NCI-H128 (cell line): ENCODE results near the gene L3HYPDH.

Experiments used
- DNase-seq: peaks from one replicate; lab custom pipeline; 2025; ENCODE audit not compliant: unreplicated experiment; lab: John Stamatoyannopoulos, UW

Gene L3HYPDH

DNA sequence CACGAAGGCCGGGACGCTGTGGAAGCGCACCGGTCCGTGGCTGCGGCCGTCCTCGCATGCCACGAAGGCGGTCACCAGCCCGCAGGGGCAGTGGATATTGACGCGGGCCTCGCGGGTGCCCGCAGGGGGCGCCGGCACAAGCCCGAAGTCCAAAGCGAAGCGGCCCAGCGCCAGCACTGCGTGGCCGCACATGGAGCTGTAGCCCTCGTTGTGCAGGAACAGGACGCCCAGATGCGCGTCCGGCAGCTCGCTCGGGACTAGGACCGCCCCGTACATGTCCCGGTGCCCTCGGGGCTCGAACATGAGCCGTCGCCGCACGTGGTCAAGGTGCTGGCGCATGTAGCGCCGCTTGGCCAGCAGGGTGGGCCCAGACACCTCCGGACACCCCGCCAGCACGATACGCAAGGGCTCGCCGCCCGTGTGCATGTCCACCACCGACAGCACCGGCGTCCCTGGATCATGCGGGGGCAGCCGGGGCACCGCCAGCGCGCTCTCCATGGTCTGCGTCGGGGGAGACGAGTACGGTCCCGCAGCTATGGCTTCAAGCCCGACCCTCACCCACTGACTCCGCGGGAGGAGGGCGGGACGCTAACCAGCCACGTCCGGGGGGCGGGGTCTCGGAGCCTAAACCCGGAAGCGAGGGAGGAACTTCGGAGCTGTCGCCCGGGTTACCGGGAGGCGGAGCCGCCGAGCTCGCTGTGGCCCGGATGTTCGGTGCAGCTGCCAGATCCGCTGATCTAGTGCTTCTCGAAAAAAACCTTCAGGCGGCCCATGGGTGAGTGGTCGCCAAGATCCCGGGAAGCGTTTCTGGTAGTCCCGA is at the start of gene L3HYPDH, which contains the start of gene JKAMP:
Gene L3HYPDH (minus strand): TSS at position 590 of the 820 bp plus-strand sequence. CDS start 92 bp downstream, at position 498.
Gene JKAMP (plus strand): TSS at position 699 of the 820 bp plus-strand sequence. CDS start 73 bp downstream, at position 772.
- peak; percentile 97 for DNase-seq

DNA sequence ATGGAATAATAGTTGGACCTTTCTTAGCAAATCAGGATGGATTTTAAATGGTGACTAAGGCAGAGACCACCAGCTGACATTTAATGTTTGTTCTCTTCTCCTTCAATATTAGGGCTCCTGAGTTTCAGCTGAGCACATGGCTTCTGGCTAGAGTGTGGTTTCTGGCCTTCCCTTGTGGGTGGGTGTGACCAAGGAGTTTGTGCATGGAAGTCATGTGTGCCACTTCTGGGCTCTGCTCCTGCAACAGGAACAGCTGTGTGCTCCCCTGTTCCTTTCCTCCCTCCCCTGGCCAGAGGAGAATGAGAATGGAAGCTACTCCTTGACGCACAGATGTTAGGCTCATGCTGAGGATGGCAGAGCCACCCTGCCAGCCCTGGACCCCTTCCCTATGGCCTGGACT is 48.2 kb upstream of the L3HYPDH start:
- DNase-seq = no peak

DNA sequence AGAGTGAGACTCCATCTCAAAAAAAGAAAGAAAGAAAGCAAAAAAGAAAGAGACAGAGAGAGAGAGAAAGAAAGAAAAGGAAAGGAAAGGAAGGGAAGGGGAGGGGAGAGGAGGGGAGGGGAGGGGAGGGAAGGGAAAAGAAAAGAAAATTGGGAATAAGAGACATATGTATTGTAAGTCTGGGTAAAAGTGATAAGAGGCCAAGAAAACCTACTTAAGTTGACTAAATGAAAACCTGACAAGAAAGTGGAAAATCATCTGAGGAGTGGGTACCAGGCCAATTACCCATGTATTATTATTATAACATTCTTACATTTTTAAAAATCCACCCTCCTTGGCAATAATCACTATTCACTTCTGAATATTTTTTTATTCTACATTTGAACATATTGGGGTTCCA is 46.1 kb upstream of the L3HYPDH start:
- DNase-seq = no peak

DNA sequence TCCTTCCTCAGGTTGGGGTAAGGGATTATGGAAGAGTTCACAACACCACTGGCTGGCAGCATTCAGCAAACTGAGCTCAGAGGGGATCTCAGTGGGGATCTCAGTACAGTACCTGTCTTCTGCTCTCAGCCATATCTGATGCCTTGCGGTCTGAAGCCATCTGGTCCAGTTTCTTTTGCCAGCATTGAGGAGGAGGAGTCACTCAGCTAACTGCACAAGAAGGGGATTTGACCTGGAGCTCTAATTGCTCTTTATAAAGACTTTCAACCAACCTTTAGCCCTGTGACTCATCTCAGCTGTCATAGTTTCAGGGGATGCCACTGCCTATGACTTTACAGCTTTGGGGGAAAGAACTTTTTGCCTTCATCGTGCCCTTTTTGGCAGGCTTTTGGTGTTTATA is 45.0 kb upstream of the L3HYPDH start:
- DNase-seq = no peak

DNA sequence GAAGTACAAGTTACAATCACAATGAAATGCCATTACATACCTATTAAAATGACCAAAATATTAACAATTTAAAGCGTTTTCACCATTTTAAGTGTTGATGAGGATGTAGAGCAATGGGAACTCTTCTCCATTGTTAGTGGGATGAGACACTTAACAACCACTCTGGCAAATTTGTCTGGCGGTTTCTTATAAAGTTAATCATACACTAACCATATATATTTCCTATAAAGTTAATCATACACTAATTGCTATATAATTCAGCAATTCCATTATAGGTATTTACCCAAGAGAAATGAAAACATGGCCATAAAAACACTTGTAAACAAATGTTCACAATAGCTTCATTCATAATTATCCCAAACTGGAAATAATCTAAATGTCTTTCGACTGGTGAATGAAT is 36.0 kb upstream of the L3HYPDH start:
- no peak for DNase-seq

DNA sequence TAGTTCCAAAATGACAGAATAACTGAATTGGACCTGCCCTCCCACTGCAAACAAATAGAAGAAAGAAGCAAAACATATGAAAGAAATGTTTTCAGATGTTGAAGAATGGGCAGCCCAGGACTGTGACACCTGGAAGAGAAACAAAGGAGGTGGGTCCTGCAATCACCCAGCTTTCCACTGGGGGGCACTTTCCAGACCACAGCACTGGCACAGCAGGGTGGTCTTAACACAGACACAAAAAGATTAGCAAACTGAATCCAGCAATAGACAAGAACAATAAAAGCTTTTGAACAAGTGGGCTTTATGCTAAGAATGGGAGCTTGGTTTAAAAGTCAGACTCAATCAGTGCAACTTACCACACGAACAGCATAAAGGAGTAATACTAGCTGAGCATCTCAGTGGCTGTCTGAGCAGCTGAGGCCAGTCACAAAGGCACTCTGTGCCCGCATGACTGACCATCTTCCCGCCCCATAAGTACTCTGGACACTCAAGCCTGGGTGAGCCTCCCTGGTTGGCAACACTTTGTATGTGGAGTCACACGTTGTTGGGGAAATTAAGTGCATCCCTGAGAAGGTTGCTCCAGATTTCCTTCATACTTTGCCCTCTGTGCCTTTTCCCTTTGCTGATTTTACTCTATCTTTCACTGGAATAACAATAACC is 27.8 kb upstream of the L3HYPDH start:
- no peak for DNase-seq

DNA sequence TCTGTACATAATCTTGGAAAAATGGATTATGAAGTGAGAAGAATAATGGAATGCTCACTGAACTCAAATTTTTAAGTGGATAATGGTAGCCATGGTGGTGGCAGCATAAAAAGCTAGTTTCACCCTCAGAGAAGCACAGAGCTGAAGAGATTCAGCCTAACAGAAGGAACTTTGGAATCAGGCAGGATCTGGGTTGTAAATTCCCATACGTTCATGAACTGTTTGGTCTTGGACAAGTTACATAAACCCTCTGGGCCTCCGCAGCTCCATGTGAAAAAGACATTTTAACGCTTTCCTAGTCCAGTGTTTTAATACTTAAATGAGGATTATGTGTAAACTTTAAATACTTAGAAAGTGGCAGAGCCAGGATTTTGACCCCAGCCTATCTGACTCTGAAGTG is 26.8 kb upstream of the L3HYPDH start:
- DNase-seq = no peak

DNA sequence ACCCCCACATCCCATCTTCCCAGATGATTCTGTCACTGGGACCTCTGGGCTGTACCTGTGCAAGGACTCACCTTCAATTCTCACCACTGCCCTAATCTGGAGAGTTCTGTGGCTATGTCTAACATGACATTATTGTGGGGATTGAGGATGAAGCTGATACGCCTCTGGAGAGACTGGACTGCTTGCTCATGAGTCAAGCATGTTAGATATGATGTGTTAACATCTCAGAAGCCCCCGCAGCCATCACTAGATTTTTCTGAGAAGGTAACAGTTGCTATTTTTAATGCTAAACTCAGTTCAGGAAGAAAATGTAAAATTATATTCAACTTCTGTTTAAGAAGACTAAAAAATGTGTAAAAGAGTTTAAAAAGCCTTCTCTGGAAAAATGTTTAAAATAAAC is 25.8 kb upstream of the L3HYPDH start:
- no peak for DNase-seq

DNA sequence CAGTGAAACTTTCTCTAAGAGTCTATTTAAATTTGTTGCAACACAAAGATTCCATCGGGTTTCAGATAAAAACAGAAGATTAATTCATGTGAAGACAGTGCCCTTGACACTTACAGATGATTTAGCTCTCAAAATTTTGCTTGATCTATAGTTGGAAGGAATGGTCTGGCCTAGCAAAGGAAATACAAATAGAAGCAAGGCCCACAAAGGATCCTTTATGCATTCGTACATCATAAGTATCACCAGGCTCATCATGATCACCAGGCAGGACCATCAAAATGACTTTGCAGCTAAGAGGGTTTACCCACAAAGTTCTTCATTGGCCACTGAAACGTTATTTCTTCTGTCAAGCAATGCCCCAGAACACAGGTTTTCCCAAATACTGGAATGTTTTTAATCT is 24.9 kb upstream of the L3HYPDH start:
- no peak for DNase-seq

DNA sequence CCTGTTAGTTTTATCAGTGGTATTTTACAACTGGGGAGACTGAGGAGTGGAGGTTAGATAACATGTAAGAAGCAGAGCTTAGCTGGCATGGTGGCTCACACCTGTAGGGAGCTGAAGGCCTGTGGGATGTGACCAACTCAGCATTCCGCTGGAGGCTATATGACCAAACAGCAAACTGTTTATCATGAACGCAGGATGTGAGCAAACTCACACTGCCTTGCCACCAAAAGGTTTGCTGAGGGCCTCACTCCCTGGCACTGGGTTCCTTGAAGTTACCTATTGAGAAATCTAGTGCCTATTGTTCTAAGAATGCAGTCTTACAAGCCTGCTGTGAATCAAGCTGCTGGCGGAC is 23.5 kb upstream of the L3HYPDH start:
- no peak for DNase-seq

DNA sequence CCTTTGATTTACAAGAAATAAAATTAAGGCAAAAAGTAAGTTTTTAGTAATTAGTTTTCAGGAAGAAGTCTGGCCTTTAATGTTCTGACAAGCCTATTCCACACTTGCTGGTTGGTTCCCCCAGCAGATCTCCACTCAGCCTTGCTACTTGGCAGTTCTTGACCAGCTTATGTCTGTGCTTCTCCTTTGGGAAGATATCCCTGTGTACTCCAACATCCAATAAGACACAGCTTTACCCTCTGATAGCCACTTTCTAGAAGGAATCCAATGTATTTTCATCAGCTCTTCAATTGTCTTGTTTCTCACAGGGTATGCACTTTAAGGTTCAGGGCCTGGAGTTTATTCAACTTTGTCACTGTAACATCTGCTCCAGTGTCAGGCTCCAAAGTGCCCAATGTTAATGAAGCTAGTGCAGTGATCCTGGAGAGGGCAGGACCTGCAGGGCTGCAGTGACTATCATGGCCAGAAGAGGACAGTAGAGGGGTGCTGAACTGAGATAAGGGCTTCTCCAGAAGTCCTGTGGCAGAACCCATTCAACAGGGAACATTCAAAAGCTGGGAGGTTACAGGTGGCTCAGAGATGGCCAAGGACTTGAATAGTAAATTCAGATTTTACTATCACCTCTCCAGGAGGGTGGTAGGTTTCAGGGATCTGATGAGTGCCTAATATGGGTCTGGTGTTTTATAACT is 23.0 kb upstream of the L3HYPDH start:
- peak; percentile 59 for DNase-seq

DNA sequence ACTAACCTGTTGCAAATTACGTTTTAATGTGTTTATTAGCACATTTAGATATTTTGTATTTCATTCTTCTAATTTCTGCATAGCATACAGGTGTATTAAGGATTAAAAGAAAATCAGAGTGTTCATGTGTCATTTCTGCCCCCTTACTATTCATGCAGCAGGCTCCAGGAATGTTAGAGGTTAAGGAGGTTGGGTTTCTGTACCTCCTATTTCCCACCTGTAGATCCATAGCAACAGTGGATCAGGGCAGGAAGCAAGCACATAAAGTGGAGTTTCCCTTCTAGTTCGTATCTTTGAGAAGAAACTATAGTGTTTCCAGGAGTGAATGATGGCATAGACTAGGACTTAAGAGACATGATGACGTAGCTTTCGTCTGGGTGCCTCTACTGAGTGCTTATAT is 19.0 kb upstream of the L3HYPDH start:
- DNase-seq = no peak

DNA sequence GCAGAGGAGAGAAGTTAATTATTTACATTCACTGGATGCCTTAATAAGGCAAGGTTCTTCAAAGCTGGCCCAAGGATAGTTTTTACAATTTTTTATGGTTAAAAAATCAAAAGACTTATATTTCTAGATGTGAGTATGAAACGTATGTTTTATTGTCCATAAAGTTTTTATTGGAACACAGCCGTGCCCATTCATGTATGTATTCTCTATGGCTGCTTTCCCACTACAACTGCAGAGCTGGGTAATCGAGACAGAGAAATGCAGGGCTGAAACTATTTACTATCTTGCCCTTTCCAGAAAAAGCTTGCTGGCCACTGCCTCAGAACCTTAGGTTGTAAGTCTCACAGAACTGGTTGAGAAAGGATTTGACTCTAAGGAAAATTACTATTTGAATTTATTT is 16.5 kb upstream of the L3HYPDH start:
- DNase-seq = no peak

DNA sequence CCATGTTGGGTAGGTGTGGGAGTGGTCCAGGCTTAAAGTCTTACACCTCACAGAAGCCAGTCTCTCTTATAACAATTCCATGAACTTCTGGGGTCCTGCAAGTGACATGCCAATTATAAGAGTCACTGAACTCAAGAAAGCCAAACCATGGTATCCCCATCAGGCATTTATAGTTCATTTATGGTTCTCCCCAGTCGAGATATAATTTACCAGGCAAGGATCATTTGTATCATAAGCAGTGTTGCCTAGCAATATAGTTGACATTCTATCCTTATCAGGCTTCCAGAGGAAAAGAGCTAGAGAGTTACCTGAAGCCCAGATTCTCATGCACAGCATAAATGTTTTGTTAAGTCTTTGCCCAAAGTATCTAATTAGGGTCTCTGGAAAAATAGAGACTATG is 8.2 kb upstream of the L3HYPDH start:
- no peak for DNase-seq

DNA sequence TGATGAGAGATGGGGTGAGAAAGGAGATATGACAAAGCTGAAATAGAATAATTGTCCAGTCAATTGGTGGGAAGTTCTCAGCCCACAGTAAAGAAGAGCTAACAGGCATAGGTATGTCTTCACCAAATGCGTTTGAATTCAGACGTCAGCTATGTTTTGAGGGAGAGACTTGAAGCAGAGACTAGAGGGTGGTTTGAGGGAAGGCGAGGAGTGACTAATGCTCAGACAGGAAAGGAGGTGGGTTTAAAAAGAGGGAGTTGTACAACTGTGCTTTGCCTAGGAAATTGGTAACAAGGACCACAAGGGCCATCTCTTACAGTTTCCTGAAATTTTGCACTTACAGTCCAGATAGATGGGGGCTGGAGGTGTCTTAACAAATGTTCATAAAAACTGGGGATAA is 6.5 kb upstream of the L3HYPDH start:
- no peak for DNase-seq

DNA sequence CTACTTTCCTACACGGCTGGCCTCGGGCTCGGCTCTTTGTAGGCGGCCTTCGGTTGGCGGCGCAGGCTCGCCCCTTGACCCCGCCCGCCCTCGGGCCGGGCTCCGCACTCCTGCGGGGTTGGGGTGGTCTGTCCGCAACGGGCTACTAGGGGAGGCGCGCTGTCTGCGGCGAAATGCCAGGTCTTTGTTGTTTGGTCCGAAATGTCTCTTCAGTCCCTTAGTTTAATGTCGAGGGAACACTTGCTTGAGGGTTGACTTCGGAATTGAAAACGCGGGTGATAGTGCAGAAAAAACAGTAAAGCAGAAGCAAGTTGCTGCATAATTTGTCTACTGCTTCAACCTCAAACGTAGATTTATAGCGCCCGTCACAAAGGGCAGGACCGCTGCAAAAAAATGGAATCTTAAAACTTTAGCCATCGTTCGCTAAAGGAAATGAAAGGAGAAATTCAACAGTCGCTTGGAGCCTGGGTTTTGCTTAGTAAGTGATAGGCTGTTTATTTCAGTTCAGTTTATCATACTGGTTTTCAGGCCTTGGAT is 499 bp upstream of the L3HYPDH start:
- no peak for DNase-seq

DNA sequence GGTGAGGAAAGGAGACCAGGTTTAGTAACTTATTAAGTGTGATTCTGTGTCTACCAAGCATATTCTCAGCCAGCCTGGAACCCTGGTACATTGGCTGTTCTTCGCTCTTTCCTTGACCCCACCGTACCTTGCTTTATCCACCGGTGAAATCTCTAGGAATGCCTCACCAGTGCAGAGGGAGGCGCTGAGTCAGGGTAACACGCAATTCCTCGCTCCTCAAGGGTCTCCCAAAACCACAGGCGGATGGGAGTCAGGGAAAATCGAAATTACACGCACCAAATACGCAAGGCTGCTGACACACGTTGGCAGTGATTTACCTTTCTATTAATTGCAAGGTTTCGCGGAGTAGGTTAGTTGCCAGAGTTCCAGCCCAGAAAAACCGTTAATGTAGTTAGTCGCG is 845 bp downstream of the L3HYPDH start:
- no peak for DNase-seq

DNA sequence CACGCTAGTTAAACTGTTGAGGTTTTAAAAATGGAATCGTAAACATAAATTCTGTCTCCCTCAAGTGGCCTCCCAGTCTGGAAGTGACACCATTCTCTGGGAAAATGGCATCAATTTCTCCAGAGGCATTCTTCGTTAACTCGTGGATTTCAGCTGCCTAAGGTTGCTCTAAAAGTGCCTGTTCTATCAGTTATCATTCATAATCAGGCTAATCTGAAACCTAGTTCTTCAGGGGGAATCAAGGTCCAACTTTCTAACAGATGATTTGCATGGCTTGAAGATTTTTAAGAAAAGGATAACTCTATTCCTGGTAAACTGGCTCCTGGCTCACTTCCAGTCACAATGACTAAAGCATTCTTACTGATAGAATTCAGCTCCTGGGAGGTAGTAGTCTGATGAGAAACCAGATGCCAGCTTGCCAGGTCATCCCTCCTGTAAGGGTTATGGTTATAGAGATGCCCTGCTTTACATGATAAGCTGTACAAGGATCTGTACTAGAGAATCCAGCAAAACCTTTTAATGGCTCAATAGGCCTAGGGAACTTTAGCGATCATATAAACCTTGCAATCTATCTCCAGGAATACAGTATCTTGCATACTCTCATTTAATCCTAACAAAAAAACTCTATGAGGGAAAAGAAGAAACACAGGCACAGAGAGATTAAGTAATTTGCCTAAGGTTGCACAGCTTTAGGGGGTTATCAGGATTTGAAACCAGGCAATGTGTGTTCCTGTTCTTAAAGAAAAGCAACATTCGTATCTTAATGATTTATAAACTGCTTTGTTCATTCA is 1.5 kb downstream of the L3HYPDH start:
- DNase-seq = no peak

DNA sequence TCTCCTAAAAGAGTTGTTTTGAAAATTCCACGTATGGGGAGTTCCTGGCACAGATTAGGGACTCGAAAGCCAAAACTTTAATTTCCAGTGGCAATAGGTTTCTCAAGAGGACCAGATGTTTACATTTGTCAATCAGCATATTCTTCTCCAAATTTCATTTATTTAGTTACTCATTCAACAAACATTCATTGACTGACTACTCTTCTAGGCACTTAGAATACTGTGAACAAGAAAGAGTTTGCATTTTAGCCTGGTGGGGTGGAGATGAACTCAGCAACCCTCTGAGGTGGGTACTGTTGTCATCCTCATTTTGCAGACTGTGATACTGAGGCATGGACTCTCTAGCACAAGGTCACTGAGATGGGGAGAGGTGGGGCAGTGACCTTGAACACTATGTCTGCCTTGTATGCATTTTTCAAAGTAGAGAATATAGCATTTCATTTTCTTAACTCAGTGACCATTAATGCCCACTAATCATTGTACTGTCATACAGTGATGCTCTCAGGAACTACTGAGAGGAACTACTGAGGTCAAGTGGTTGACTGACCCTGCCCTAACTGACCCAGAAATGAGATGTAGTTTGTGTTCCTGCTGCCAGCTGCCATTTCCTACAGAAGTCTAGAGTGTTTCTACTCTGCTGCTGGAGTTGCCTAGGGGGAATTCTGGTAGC is 2.2 kb downstream of the L3HYPDH start:
- DNase-seq = no peak

DNA sequence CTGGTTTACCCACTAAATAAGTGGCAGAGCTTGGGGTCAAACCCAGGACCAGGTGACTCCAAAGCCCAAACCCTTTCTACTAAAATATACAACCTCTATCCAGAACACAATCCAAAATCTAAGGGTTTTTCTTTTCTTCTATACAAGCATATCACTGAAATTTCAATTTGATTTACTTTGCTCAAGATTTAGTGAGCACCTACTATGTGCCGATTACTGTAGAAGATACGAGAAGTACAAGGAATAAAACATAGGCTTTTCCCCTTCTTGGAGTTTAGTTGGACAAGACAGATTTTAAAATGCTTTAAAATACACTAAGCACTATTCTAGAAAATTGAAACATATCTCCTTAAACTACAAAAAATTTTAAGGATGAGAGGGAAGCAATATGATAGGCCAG is 2.8 kb downstream of the L3HYPDH start:
- DNase-seq = no peak
